GM21529 (cell line): ENCODE data around the gene BRSK2.
"Not testable (repeated sequence)": the region's sequence is repeated elsewhere in the genome, so short reads cannot be mapped to it uniquely, and the experiment has no call there.

ENCODE experiments used
- ATAC-seq: cut with Tn5 transposase; IDR thresholded peaks from one replicate; pipeline ENCODE4 v1.9.1; 2021; ENCODE audit not compliant: unreplicated experiment

The BRSK2 gene

GRCh38 chr11:1353383-1354124, 36.2 kb upstream of the BRSK2 start:
- ATAC-seq = no peak

GRCh38 chr11:1354125-1354938, 35.4 kb upstream of the BRSK2 start:
- no peak for ATAC-seq

GRCh38 chr11:1356007-1356435, 33.7 kb upstream of the BRSK2 start:
- no peak for ATAC-seq

GRCh38 chr11:1356478-1356960, 33.2 kb upstream of the BRSK2 start:
- no peak for ATAC-seq

GRCh38 chr11:1358286-1358685, 31.4 kb upstream of the BRSK2 start:
- no peak for ATAC-seq

GRCh38 chr11:1358931-1359330, 30.8 kb upstream of the BRSK2 start:
- not testable (repeated sequence) for ATAC-seq

- ATAC-seq = no peak
These were observed 30.2 kb upstream of the BRSK2 start for GRCh38 chr11:1359556-1359955.

GRCh38 chr11:1360181-1360834, 29.4 kb upstream of the BRSK2 start:
- no peak for ATAC-seq

- ATAC-seq = no peak
These were observed 28.8 kb upstream of the BRSK2 start for GRCh38 chr11:1360835-1361357.

GRCh38 chr11:1361882-1362281, 27.9 kb upstream of the BRSK2 start:
- no peak for ATAC-seq

GRCh38 chr11:1367721-1368120, 22.0 kb upstream of the BRSK2 start:
- ATAC-seq = no peak

GRCh38 chr11:1368216-1368615, 21.5 kb upstream of the BRSK2 start:
- no peak for ATAC-seq

- ATAC-seq = no peak
These were observed 20.8 kb upstream of the BRSK2 start for GRCh38 chr11:1368966-1369365.

- ATAC-seq = no peak
These were observed 20.2 kb upstream of the BRSK2 start for GRCh38 chr11:1369371-1370005.

- ATAC-seq = no peak
These were observed 19.3 kb upstream of the BRSK2 start for GRCh38 chr11:1370186-1371025.

- no peak for ATAC-seq
These were observed 18.8 kb upstream of the BRSK2 start for GRCh38 chr11:1371026-1371325.

- no peak for ATAC-seq
These were observed 18.4 kb upstream of the BRSK2 start for GRCh38 chr11:1371377-1371776.

- ATAC-seq = no peak
These were observed 17.8 kb upstream of the BRSK2 start for GRCh38 chr11:1371836-1372465.

GRCh38 chr11:1372660-1373059, 17.1 kb upstream of the BRSK2 start:
- ATAC-seq = no peak
